SIG-M5 (cell line): ENCODE results near the gene BTBD9.

ENCODE experiments used
- DNase-seq: peaks from one replicate; lab custom pipeline; 2025; lab: John Stamatoyannopoulos, UW

Gene BTBD9

GRCh38 chr6:38345586-38345985, 294.1 kb downstream of the BTBD9 start:
- no peak for DNase-seq

GRCh38 chr6:38341496-38341895, 298.2 kb downstream of the BTBD9 start:
- DNase-seq = no peak

DNA sequence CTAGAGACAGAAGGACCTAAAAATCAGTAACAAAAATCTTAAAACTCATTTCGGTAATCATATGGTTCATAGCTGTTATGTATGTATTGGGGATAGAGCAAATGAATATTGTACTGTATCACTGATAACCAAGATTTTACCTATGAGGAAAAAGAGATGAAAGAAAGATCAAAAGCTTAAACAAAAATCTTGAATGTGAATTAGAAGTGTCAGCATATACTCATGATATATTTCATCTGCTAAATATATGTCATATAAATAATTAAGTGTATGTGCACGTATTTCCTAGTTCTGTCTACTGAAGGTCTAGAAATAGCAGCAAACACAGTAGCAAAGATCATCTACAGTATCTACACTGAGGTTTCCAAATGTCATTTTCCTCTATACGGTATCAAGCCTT, 299.8 kb downstream of the BTBD9 start:
- DNase-seq = no peak

DNA sequence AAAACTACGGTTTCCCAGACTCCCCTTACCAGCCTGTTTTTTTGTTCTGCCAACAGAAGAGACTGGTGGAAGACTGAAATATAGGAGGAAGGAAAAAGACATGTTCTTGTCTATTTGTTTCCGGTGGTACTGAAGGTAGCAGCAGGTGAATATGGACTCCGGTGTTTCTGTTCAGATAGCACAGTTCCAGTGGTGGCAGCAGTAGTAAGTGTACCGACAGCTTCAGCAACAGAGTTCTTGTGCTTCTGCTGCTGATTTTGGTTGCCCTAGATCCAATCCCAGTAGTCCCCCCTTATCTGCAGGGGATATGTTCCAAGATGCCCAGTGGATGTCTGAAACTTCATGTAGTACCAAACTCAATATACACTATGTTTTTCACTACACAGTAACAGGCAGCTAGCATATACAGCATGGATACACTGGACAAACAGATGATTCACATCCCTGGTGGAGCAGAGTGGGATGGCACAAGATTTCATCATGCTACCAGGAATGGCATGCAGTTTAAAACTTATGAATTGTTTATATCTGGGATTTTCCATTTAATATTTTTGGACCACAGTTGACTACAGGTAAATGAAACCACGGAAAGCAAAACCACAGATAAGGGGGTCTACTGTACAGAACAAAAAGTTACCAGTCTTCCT, 301.8 kb downstream of the BTBD9 start:
- DNase-seq = no peak

DNA sequence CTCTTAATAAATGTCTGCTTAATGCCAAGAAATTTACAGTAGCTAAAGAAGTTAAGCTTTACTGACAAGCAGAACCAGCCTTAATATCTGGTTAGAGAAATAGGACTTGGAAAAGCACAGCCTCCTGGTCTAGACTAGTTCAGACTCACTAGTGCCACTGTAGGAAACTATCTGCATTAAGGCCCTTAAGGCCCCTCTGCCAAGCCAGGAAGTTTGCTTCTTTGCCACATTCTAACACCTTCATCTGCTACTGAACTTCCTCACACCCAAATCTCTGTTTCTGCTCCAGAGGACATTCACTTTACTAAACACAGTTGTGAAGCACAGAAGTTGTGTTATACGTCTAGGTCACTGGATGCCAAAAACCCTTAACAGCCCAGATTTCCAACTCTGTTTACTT, 302.8 kb downstream of the BTBD9 start:
- no peak for DNase-seq

DNA sequence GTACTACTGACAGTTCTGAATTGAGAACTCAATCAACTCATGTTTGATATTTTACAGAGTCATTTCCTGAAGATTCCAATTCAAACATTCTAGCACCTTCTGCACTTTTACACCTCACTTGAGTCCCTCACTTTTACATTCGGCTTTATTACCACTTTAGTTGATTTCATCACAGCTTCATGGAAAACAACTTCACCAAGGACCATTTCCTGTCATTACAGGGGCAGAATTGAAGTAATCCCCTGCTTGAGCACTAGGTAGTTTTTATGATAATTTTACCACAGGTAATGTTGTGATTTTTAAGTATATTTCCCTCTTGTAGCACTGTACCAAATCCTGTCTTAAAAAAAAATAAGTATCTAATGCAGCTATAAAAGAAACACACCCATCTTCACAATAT, 312.9 kb downstream of the BTBD9 start:
- no peak for DNase-seq

- no peak for DNase-seq
These were observed 316.5 kb downstream of the BTBD9 start for GRCh38 chr6:38323216-38323615.

DNA sequence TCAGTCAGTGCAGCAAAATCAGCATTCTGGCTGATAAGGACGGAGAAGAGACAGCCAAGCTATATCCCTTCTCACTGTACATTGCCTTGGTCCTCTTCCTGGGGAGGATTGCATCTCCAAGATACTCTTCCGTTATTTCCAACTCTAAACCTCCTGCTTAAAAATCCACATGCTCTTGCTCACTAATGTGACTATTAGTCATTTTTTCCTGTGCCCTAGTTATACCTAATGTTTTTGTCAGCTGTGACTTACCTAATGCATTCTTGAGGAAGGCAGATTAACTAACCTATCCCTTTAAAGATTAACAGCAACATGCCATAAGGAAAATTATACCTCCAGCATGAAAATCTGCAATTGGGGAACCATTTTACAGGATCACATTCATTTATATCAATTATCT, 317.6 kb downstream of the BTBD9 start:
- DNase-seq = no peak

DNA sequence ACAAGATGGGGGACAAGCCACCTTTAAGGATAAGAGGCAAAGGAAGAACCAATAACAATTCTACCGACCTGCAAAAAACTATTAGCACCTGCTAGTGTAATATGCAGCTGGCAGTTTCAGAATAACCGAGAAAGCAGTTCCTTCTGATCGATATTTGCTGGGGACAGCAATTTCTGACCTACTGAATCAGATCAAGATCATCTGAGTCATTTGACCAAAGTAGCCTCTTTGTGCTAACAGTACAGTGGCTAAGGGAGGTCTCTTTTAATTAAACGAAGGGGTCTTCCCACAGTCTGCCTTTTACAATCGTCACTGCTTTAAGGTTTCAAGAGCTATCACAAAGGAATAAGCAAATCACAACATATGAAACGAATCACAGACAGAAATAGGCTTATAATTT, 318.9 kb downstream of the BTBD9 start:
- no peak for DNase-seq

DNA sequence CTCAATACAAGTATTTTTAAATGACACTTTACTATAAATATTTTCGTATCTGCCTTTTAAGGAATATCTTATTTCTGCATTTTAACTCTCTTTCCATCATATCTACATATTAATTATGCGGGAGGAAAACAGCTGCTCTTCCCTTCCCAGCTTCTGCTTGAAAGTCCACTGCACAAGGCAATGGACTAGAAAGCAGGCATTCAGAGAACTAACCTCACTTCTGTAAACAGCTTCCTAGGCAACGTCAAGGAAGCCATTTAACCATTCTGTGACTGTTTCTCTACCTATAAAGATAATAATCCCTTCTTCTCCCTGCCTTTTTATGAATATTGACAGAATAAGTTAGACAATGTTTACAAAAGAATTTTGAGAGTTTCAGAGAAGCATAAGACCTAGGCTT, 319.4 kb downstream of the BTBD9 start:
- no peak for DNase-seq

DNA sequence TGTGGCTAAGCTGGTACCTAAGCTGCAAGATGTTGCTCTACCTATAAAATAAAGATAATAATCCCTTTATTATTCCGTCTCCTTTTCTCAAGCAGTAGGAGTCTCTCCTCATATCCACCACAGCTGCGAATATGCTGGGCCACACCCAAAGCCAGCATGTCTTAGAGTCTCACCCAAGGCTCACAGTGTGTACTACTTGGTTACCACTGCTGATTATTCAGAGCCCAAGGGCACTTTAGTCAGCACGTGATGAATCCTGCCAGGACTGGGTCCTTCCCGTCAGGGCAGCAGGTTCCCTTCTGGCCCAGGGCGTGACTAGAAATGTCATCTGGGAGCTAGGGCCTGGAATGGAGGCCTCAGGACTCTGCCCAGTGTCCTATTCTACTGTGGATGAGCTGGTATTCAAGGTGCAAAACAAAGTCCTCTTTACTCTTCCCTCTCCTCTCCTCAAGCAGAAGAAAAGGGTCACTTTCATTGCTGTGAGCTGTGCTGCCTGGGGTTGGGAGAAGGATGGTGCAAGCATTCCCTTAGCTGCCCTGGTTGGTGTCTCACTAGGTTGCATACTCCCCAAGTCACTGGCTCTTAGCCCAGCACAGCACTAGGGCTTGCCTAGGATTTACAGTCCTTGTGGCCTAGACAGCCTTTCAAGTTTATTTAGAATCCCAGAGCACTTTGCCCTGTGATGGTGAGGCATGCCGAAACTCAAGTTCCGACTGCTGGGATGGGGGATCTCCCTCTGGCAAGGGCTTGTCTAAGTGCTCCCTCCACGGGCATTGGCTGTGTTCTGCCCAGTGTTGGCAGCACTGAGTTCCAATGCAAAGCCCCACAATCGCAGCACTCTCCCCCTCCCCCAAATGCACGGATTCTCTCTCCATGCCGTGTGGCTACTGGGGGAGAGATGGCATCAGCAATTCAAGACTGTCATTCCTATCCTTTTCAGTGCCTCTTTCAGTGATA, 320.2 kb downstream of the BTBD9 start:
- DNase-seq = no peak

- DNase-seq = no peak
These were observed 323.4 kb downstream of the BTBD9 start for GRCh38 chr6:38316099-38316868.

DNA sequence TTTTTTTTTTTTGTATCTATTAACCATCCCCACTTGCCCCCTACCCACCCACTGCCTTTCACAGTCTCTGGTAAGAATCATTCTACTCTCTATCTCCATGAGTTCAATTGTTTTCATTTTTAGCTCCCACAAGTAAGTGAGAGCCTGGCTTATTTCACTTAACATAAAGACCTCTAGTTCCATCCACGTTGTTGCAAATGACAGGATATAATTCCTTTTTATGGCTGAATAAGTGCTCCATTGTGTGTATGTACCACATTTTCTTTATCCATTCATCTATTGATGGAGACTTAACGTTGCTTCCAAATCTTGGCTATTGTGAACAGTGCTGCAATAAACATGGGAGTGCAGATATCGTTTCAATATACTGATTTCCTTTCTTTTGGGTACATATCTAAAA, 328.5 kb downstream of the BTBD9 start:
- DNase-seq = no peak

- DNase-seq = no peak
These were observed 329.7 kb downstream of the BTBD9 start for GRCh38 chr6:38310061-38310460.

DNA sequence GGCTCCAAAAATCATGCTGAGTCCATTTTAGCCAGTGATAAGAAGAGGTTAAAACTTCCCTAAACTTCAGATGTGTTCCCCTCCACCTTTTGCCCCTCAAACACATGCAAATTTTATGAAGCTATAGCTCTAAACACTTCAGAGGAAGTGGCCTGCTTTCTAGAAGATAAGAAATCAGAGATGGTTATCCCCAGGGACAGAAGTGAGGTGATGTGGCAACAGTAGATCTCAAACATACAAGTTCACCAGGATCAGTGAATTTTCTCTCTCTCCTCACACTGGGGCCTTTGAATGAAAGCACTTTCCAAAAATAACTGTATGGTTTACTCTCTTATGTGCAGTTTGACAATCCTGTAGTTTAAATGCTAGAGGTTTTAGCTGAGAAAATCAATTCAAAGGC, 332.0 kb downstream of the BTBD9 start:
- no peak for DNase-seq

GRCh38 chr6:38306931-38307330, 332.8 kb downstream of the BTBD9 start:
- DNase-seq = no peak

- no peak for DNase-seq
These were observed 333.6 kb downstream of the BTBD9 start for GRCh38 chr6:38305995-38306681.

GRCh38 chr6:38302838-38303237, 336.9 kb downstream of the BTBD9 start:
- DNase-seq = no peak

DNA sequence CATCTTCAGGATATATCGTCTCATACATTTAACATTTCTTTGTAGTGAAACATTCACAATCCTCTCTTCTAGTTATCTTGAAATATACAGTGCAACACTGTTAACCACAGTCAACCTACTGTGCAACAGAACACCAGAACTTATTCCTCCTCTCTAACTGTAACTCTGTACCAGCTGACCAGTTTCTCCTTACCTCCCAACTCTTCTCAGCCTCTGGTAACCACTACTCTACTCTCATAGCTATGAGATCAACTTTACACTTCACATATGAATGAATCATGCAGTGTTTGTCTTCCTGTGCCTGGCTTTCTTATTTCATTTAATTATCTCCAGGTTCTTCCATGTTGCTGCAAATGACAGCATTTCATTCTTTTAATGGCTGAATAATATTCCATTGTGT, 337.6 kb downstream of the BTBD9 start:
- DNase-seq = no peak

- no peak for DNase-seq
These were observed 349.5 kb downstream of the BTBD9 start for GRCh38 chr6:38290133-38290799.

DNA sequence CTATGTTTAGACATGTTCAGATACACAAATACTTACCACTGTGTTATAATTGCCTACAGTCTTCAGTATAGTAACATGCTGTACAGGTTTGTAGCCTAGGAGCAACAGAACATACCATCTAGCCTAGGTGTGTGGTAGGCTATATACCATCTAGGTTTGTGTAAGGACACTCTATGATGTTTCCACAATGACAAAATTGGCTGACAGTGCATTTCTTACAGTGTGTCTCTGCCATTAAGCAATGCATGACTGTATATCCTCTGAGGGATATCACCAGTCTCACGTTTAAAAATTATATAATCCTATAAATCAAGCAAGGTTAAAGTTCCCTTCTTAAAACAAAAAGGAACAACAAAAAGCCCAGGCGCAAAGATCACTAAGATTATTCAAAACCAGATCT, 352.2 kb downstream of the BTBD9 start:
- DNase-seq = no peak
